SH-SY5Y (cell line): ENCODE results near the gene PLCE1.

ENCODE experiments used
- GATA2 ChIP-seq: IDR thresholded peaks from 2 replicates; pipeline ENCODE4 v1.6.1; 2011; ENCODE audit warnings: mild to moderate bottlenecking, low read depth, low read length
- GATA3 ChIP-seq: IDR thresholded peaks from 2 replicates; pipeline ENCODE4 v1.6.1; 2011; ENCODE audit warnings: low read depth, mild to moderate bottlenecking, low read length, moderate library complexity

The PLCE1 gene

GRCh38 chr10:94005050-94005449, 11.3 kb downstream of the PLCE1 start:
- TF ChIP-seq GATA3 (no peak), GATA2 (no peak)

GRCh38 chr10:94006591-94007550, 13.1 kb downstream of the PLCE1 start:
- no peak for TF ChIP-seq GATA2
- TF ChIP-seq GATA3 = no peak

GRCh38 chr10:94008526-94008925, 14.8 kb downstream of the PLCE1 start:
- no peak for TF ChIP-seq GATA3
- no peak for TF ChIP-seq GATA2

- TF ChIP-seq GATA3 (no peak), GATA2 (no peak)
Observed at GRCh38 chr10:94010116-94010515, 16.4 kb downstream of the PLCE1 start.

GRCh38 chr10:94010886-94011285, 17.2 kb downstream of the PLCE1 start:
- TF ChIP-seq GATA3 = no peak
- no peak for TF ChIP-seq GATA2

- TF ChIP-seq GATA2 (no peak), GATA3 (no peak)
Observed at GRCh38 chr10:94011296-94011695, 17.6 kb downstream of the PLCE1 start.

GRCh38 chr10:94012834-94013233, 19.1 kb downstream of the PLCE1 start:
- TF ChIP-seq GATA3 = no peak
- TF ChIP-seq GATA2 = no peak

GRCh38 chr10:94013331-94013760, 19.6 kb downstream of the PLCE1 start:
- TF ChIP-seq GATA3 (no peak), GATA2 (no peak)

GRCh38 chr10:94014304-94014703, 20.6 kb downstream of the PLCE1 start:
- TF ChIP-seq GATA2 = no peak
- no peak for TF ChIP-seq GATA3

GRCh38 chr10:94016727-94017714, 23.3 kb downstream of the PLCE1 start:
- TF ChIP-seq GATA2 = no peak
- no peak for TF ChIP-seq GATA3

- no peak for TF ChIP-seq GATA3
Observed at GRCh38 chr10:94018107-94018506, 24.4 kb downstream of the PLCE1 start.

GRCh38 chr10:94023906-94024305, 30.2 kb downstream of the PLCE1 start:
- TF ChIP-seq GATA2 (no peak), GATA3 (no peak)

GRCh38 chr10:94024407-94024806, 30.7 kb downstream of the PLCE1 start:
- TF ChIP-seq GATA2 (no peak), GATA3 (no peak)

- no peak for TF ChIP-seq GATA2
- no peak for TF ChIP-seq GATA3
Observed at GRCh38 chr10:94025806-94026205, 32.1 kb downstream of the PLCE1 start.
